Kidney (tissue), 14 donors: Measurements from ENCODE around the gene ELOVL2. TPM values are rescaled to one million over a fixed set of nuclear protein-coding genes. Genes with fewer than 3 reads are reported as not detected.

Experiments used
- DNase-seq, 5 donors: peaks; one replicate each; pipeline ENCODE4 v3.0.0-alpha.2; 2013 to 2020
- FAIRE-seq: peaks from 2 replicates; lab custom pipeline; 2012; peaks lifted over from hg19 to GRCh38; lab: Jason Lieb, UNC
- H3K27ac ChIP-seq, 2 donors: one replicate each; pipeline ENCODE4 v1.7.0; 2013; ENCODE audit warnings: low read depth in 2 of 2, low read length in 2 of 2, inconsistent platforms in 1 of 2
- H3K27me3 ChIP-seq: one replicate; pipeline ENCODE4 v1.7.1; 2013; ENCODE audit warnings: low read length, inconsistent platforms; ENCODE audit not compliant: control insufficient read depth, insufficient read depth
- H3K36me3 ChIP-seq, 3 donors: one replicate each; pipeline versions ENCODE4 v1.7.0 to v1.7.1; 2013; ENCODE audit warnings: low read length in 3 of 3, control low read depth in 1 of 3, inconsistent platforms in 1 of 3; ENCODE audit not compliant: insufficient read depth in 3 of 3, control insufficient read depth in 2 of 3
- H3K4me1 ChIP-seq, 3 donors: one replicate each; pipeline versions ENCODE4 v1.7.0 to v1.7.1; 2013; ENCODE audit warnings: low read length in 3 of 3, inconsistent platforms in 1 of 3, low read depth in 1 of 3; ENCODE audit not compliant: control insufficient read depth in 2 of 3, insufficient read depth in 2 of 3
- H3K4me3 ChIP-seq, 3 donors: one replicate each; pipeline versions ENCODE4 v1.7.0 to v1.8.1; 2013; ENCODE audit warnings: low read length in 3 of 3, control low read depth in 1 of 3, inconsistent platforms in 1 of 3
- H3K9ac ChIP-seq, 3 donors: one replicate each; pipeline versions ENCODE4 v1.7.0 to v1.7.1; 2013; ENCODE audit warnings: low read length in 3 of 3, control low read depth in 1 of 3, inconsistent platforms in 1 of 3
- H3K9me3 ChIP-seq, 3 donors: one replicate each; pipeline versions ENCODE4 v1.7.0 to v1.7.1; 2013; ENCODE audit warnings: low read length in 3 of 3, control low read depth in 1 of 3, inconsistent platforms in 1 of 3; ENCODE audit not compliant: control insufficient read depth in 2 of 3, insufficient read depth in 1 of 3
- CTCF ChIP-seq: IDR thresholded peaks from 3 replicates; pipeline ENCODE4 v1.5.1; 2012; ENCODE audit warnings: mild to moderate bottlenecking, moderate library complexity, borderline replicate concordance; ENCODE audit not compliant: insufficient read depth; ENCODE audit errors: extremely low read depth
- intact Hi-C: fragments of 100-400 bp; cut with DNase I; formaldehyde crosslinking; loops from one replicate; pipeline ENCODE4 v1.11.1; 2022
- polyA plus RNA-seq: library from polyadenylated mRNA; stranded (reverse); fragments of 350-450 nt; fragmentation: Illumina TruSeq; extraction: RNeasy Lipid Tissue Mini Kit (QIAGEN cat#74804); gene quantifications from one replicate; pipeline ENCODE4 v1.2.3, GENCODE V29; 2014; ENCODE audit warnings: low read depth, low replicate concordance; ENCODE audit not compliant: insufficient read depth
- total RNA-seq: library from RNA; stranded (reverse); fragmentation: NEBNext Ultra II Directional; extraction: Animal tissue kit (Norgen Biotek cat#: 25700); gene quantifications from one replicate; pipeline ENCODE4 v1.2.1, GENCODE V29; 2021
- donor health status: control.
- donor health status: control.
- donor health status: control.
- donor health status: control.
- donor health status: control.
- donor health status: DM: yes; HTN: yes; CAD: no.
- donor health status: Normal renal cell carcinoma (clear cell type).

ELOVL2 gene
- total and polyA plus RNA-seq, 2 donors from 2014 or later: 0.79 TPM; not detected in 1

DNA sequence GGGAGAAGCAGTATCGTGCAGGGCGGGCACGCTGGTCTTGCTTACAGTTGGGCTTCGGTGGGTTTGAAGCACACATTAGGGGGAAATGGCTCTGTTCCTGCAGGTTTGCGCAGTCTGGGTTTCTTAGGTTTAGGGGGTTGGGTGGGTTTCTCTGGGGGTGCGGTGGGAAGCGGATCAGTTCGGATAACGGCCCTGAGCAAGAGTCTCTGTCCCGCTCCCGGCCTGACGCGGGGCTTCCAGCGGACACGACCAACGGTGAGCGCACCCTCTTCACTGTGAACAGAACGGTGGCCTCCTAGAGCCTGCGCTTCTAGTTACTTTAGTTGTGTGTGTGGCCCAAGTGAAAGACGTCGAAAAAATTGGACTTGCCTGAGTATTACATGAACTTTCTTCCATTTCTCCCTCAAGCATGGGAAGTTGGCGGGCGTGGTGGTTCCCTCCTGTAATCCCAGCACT, 635 bp upstream of the ELOVL2 start:
- Histone ChIP-seq H3K27ac (no peak overlapping the region), H3K27me3 (no peaks in the 10 kb centered on the region), H3K9ac (no peak overlapping the region), H3K36me3 (no peaks in the 10 kb centered on the region), H3K4me3 (peak overlapping the region in 2 of 3 donors; percentile 14 to 35), H3K9me3 (no peaks in the 10 kb centered on the region), H3K4me1 (peaks cover 0 to 2% (median 0%) of the 10 kb centered on the region in 3 donors)
- intact Hi-C loops: no loop called here
- FAIRE-seq (no peak), DNase-seq (peak in 1 of 5 donors; percentile 11)
- TF ChIP-seq CTCF: no peak

- TF ChIP-seq CTCF: no peak
- DNase-seq: peak; percentile 66 to 92 (median 91)
- peak overlapping the region in 2 of 3 donors; percentile 33 to 44 for H3K4me3 ChIP-seq
- intact Hi-C loops: no loop called here
- no peak for FAIRE-seq
- H3K36me3 ChIP-seq: no peaks in the 10 kb centered on the region
- H3K9ac ChIP-seq: peak overlapping the region in 1 of 3 donors; percentile 16
- no peaks in the 10 kb centered on the region for H3K27me3 ChIP-seq
- H3K27ac ChIP-seq: no peak overlapping the region
- H3K9me3 ChIP-seq: no peaks in the 10 kb centered on the region
- peaks cover 0 to 2% (median 0%) of the 10 kb centered on the region in 3 donors for H3K4me1 ChIP-seq
These were observed 636 bp downstream of the ELOVL2 start for GRCh38 chr6:11043378-11043960.

- H3K27me3 ChIP-seq: no peaks in the 10 kb centered on the region
- FAIRE-seq: no peak
These were observed 1.2 kb downstream of the ELOVL2 start for GRCh38 chr6:11042750-11043377.

More at GRCh38 chr6:11042750-11043377, 1.2 kb downstream of the ELOVL2 start:
- Histone ChIP-seq H3K4me1 (peaks cover 0 to 2% (median 0%) of the 10 kb centered on the region in 3 donors), H3K36me3 (no peaks in the 10 kb centered on the region), H3K9me3 (no peaks in the 10 kb centered on the region), H3K4me3 (peak overlapping the region in 2 of 3 donors; percentile 33 to 44), H3K9ac (no peak overlapping the region), H3K27ac (no peak overlapping the region)
- no peak for DNase-seq
- TF ChIP-seq CTCF: no peak
- intact Hi-C loops: no loop called here
